GM18909 (cell line): ENCODE data around the gene CDS1.

Experiments used
- ATAC-seq: cut with Tn5 transposase; IDR thresholded peaks from one replicate; pipeline ENCODE4 v1.9.1; 2021; ENCODE audit warnings: mild to moderate bottlenecking; ENCODE audit not compliant: unreplicated experiment, poor library complexity

The CDS1 gene

GRCh38 chr4:84699001-84699671, 116.2 kb downstream of the CDS1 start:
- no peak for ATAC-seq
